Measurements from ENCODE around the gene EMX1.

Gene EMX1

DNA sequence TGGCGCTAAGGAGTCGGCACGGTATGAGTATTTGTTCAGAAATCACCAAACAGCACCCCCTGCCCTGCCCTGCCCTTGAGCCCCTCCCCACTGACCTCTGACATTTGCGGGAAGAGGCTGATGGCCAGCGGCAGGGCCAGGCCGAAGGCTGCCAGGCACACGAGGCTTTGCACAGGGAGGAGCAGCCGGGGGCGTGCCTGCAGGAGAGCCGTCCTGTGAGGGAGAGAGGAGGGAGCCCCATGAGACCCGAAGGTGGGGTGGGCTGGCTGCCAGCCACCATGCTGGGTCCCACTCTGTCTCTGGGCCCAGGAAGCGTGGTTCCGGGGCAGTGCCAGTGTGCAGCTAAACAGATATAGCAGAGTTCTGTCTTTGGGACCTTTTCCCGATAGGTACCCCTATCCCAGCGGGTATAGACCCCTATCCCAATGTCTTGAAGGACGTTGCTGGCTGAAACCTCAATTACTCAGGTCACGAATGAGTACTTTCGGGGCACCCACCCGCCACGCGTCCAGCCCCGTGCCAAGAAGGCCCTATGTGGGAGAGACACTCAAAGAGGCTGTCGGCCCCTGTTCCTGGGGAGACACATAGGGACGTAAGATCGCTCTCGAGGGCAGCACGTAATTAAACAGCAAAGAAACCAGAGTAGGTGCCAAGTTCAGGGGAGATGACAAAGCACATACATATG, 43.9 kb downstream of the EMX1 start:
- ATAC-seq: no peak

- no peak for ATAC-seq
Observed at GRCh38 chr2:72961853-72962468, 44.6 kb downstream of the EMX1 start.

DNA sequence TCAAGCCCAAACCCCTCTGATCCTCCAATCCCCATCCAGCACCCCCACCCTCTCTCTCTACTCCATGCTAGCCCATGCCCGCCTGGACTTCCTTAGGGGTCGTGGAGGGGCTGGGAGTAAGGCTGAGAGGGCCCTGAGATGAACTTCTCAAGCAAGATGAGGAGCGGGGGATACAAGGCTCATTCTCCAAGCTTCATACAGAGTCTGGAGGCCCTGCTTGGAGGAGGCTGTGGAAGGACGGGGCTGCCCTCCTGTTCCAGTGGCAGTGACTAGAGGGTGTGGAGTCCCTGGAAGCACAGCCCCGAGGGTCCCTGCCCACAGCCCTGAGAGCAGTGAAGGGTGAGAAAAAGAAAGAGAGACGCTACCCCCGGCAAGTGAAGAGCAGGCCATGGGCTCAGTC, 45.6 kb downstream of the EMX1 start:
- no peak for ATAC-seq

GRCh38 chr2:72963423-72964145, 46.3 kb downstream of the EMX1 start:
- ATAC-seq: no peak

DNA sequence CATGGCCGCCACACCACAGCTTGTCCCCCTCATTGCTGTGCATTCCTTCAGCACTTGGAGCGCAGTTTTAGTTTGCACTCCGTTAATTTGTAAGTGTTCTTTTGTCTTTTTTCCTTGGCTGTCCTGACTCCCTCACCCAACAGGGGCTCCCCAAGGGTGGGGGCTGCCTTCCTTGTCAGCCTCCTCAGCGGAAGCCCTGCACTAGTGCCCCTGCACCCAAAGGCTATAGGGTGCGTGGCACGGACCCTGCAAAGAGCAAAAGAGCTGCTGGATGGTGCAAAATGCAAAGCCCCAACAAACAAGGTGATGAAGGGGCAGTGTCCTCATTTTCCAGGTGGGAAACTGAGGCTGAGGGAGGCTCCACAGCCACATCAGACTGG, 46.8 kb downstream of the EMX1 start:
- ATAC-seq: no peak

GRCh38 chr2:72965016-72965415, 47.7 kb downstream of the EMX1 start:
- no peak for ATAC-seq

- no peak for ATAC-seq
Observed at GRCh38 chr2:72965770-72966450, 48.6 kb downstream of the EMX1 start.

- no peak for ATAC-seq
Observed at GRCh38 chr2:72968286-72968685, 51.0 kb downstream of the EMX1 start.

DNA sequence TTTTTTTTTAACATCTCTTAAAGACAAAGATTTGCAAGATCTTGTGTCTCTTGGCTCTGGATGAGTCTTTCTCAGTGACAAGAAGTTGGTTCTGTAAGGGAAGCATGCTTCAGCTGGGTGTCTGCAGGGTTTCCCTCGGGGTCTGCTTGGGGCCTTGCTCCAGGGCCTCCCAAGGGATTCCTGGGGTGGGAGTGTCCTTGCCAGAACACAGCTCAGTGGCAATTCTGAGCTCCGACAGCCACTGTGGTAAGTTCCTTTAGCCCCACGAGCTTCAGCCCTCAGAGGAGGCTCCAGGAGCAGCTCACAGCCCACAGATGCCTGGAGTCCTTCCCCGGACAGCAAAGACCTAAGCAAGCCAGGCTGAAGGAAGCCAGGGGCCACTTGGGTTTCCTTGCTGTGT, 52.4 kb downstream of the EMX1 start:
- ATAC-seq: no peak

- ATAC-seq: no peak
Observed at GRCh38 chr2:72971036-72971435, 53.7 kb downstream of the EMX1 start.

DNA sequence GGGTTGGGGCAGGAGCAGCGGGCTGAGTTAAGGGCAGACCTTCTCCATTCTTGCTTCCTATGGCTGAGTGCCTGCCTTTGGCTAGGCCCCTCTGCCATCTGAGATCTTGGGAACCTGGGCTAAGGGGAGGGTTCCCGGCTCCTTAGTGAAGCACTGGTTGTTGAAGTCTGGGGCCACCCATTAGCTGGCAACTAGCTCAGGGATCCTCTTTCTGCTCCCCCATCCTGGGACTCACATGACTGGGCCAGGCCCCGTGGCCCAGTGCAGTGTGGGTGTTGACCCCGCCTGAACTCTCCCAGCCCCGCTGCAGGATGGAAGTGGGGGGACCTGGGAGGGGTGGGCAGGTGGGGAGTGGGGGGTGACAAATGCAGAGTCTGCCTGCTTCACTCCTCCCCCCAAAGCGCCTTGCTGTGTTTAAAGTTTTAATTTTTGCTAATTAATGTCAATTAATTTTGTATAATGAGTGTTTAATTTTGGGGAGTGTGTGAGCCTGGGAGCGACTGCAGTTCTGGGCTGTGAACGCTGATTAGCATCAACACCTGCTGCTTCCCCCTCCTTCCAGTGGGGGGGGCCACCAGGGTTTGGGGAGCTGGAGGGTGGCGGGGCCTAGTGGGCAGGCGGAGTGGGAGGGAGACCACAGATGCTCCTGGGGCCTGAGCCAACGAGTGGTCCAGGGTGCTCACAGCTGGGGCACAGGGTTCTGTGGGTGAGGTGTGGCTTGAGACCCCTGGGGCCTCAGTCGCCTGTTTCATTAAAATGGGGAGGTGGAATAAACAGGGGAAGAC, 55.2 kb downstream of the EMX1 start:
- ATAC-seq: no peak

DNA sequence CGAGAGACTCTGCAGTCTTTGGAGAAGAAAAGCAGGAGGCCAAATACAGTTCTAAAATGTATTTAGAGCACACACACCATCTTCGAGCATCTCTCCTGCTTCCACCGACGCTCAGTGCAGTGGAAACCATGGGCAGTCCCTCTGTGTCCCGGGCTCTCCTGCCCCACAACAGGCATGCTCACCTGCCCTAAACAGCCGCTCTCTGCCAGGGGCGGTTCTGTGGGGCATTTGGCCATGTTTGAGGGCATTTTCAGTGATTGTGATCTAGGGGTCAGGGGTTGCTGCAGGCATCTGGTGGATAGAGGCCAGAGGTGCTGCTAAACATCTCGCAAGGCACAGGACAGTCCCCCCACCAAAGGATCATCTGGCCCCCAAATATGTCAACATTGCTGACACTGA, 55.8 kb downstream of the EMX1 start:
- ATAC-seq: no peak

DNA sequence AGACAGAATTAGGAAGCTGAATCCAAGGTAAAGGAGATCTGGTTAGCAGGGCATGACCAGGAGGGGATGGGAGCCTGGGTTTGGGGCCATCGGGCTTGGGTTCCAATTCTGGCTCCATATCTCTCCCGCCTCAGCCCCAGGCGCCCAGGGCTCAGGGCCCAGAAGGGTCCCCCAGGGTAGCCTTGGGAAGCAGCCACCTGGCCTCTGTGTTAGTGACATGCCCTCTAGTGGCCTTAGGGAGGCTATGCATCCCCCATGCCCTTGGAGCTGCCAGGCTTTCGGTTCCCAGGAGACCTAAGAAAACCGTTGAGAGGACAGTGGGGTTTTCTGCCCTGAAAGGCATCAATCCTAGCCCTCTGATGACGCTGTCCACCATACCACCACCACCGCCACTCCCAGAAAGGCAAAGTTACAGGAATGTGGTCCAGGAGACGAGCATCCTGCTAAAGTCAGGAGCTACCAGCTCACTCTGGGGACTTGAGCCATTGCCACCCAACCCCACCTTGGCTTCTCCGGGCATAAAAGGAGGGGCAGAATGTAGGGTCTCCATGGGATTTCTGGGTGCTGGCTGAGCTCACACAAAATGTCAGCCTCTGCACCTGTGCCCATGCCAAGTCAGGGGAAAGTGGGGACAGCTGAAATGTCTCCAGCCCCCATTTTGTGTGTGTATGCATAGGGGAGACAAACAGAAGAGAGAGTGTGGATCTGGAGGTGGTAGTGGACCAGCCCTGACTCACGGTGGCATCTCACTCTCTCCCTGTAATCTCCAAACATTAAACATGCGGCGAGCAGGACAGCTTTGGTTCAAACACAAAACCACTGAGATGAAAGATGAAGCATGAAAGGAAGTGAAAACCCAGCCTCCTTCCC, 56.5 kb downstream of the EMX1 start:
- ATAC-seq: peak in 1 of 2 donors; percentile 72

GRCh38 chr2:72974436-72974754, 57.1 kb downstream of the EMX1 start:
- no peak for ATAC-seq

- ATAC-seq: no peak
Observed at GRCh38 chr2:72975017-72975416, 57.7 kb downstream of the EMX1 start.

- ATAC-seq: no peak
Observed at GRCh38 chr2:72979896-72980295, 62.6 kb downstream of the EMX1 start.

- no peak for ATAC-seq
Observed at GRCh38 chr2:72980535-72981217, 63.4 kb downstream of the EMX1 start.

GRCh38 chr2:72981536-72981935, 64.2 kb downstream of the EMX1 start:
- ATAC-seq: no peak

- no peak for ATAC-seq
Observed at GRCh38 chr2:72982219-72982618, 64.9 kb downstream of the EMX1 start.

DNA sequence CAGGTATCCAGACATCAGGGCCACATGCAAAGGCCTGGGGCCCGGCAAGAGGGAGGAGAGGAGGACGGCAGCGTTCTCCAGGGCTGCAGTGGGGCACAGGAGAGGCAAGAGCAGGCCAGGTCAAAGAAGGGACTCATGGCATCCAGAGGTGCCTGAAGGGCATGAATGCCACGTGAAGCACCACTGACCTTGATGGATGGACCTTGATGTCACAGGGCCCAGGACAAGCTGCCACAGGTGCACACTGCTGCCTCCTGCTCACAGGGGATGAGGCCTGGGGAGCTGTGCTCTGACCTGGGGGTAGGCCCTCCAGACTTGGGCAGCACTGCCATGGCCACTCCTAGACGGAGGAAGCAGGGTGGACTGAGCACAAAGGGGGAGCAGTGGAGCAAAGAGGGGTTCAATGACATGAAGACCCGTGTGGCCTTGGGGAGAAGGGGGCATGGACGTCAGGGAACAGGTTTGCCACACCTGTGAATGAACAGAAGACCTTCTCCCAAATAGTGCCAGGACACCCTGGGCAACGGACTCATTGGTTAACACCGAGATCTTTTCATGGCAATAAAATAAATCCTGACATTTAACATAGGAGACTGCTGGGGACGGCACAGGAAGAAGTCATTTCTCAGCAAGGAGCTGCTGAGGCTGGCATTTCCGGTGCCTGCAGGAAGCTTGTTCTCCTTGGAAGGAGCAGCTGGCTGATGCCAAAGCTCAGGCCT, 65.6 kb downstream of the EMX1 start:
- no peak for ATAC-seq

All from activated CD4-positive, CD25-positive, alpha-beta regulatory T cell treated with anti-CD3 and anti-CD28 coated beads, Interleukin-2, amount 50 U/mL, for 24 hours (primary cell).